NCI-H1092 (cell line): ENCODE measurements around the gene POU4F2.
"Not testable (repeated sequence)": the region's sequence is repeated elsewhere in the genome, so short reads cannot be mapped to it uniquely, and the experiment has no call there.

Experiments
- DNase-seq: peaks from one replicate; lab custom pipeline; 2025; lab: John Stamatoyannopoulos, UW

Gene POU4F2

DNA sequence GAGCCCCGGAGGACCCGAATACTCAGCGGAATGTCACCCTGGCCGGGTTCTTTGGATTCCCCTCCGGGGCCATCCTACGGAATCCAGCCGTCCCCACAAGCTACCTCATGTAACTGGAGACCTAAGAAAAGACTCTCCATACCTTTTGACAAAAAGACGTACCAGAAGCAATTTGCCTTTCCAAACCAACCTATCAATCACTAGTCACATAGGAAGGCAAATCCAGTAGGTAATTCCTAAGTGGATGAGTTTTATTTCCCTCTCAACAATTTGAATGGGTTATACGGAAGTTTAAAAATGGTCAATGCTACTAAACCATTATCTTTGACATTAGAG, 16.8 kb downstream of the POU4F2 start:
- DNase-seq: no peak

DNA sequence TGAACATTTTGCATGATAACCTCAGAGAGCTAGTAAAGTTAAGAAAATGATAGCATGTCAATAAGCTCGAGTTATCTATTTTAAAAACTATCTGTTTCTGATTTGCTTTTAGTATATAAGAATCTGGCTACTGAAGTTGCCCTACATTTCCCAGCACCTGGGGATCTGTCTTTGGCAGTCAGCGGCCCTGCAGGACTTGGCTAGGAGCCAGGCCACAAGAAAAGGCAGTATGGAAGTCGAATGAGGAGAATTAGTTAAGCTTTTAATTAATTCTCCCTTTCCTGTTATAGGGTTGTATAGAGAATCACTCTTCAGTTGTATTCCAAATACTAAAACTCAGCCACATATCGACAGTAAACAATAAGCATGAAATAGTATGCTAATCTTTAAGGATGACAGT, 22.7 kb downstream of the POU4F2 start:
- DNase-seq: no peak

DNA sequence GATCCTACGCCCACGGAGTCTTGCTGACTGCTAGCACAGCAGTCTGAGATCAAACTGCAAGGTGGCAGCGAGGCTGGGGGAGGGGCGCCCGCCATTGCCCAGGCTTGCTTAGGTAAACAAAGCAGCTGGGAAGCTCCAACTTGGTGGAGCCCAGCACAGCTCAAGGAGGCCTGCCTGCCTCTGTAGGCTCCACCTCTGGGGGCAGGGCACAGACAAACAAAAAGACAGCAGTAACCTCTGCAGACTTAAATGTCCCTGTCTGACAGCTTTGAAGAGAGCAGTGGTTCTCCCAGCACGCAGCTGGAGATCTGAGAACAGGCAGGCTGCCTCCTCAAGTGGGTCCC, 25.2 kb downstream of the POU4F2 start:
- DNase-seq: not testable (repeated sequence)

DNA sequence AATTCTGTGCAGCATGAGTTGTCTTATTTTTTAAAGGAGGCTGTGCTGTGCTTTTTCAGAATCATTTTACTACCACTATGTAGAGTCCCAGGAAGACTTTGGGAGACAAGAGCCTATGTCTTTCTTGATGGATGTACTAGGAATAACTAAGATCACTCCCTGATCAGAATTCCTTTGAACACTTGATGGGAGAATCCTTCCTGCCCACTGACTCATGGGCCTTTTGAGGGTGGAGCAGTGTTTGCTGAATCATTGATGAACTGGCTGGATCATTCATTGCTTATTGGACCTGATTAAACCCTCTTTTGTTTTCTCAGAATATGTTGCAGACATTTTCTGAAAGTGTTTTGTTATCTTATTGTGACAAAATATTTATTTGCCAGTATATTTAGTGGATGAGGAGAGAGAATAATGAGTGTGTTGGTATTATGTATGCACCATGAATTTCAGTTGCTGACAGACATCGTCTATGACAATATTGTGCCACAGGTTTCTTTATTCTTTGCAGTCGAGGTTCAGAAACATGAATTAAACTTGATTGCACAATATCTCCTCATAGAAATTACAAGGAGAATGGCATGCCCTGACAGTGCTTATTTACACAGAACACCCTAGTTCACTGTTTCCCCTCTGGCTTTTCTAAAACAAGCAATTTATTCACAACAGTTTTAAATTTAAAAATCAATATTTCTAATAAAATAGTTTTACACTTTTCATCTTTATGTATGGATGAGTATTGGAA, 36.3 kb downstream of the POU4F2 start:
- DNase-seq: no peak
